HG03575 (cell line): ENCODE results near the gene OR10A6.

Source experiments
- ATAC-seq: cut with Tn5 transposase; IDR thresholded peaks from one replicate; pipeline ENCODE4 v1.9.1; 2021; ENCODE audit not compliant: unreplicated experiment, insufficient number of reproducible peaks, low FRiP score; ENCODE audit errors: extremely low read depth

The OR10A6 gene

DNA sequence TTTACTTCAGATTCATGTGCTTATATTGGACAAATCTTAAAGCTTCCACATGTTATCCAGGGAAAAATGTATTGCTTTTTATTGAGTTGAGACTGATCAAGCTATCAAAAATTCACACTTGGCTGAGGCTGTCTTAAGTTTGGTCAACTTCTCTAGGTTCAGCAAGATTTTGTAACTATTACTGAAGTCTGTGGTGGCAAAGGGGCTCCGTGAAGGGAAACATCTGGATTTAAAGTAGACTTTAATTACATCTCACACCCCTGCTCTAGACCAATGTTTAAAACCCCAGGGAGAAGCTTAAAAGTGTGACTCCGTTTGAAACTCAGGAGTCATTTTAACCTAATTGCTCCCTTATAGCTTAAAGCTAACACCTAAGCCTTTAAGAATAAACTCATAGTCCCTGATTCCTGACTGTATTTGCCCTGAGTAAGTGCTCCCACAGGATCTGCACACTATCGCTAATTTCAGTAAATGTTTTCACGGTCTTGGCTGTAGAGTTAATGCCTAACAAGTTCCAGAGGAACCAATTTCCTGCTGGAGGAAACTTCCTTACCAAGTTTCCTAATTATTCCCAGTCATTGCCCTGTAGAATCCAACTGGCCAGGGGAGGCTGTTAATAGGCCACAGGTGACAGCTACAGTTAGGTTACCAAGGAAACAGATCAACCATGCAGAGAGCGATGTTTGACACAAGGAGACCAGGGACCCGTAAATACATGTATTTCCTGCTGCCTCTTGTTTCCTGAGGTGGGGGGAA is 40.5 kb downstream of the OR10A6 start:
- peak; percentile 33 for ATAC-seq

DNA sequence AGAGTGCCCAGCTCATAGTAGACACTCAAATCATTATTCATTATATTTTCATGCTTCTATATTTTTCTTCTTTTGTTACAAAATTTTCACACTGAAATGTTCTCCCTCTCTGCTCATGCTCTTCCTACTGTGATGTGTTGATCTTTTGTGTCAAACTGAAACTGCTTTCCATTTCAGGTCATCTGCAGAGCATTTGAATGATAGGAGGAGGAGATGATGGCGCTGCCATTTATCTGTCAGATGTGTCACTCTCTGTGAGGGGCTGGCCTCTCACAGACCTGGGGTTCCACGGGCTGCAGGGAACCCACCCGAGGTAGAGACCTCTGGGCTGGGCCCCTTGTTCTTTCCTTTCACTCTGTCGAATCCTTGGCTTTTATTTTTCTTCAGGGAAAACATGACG is 41.1 kb downstream of the OR10A6 start:
- no peak for ATAC-seq

DNA sequence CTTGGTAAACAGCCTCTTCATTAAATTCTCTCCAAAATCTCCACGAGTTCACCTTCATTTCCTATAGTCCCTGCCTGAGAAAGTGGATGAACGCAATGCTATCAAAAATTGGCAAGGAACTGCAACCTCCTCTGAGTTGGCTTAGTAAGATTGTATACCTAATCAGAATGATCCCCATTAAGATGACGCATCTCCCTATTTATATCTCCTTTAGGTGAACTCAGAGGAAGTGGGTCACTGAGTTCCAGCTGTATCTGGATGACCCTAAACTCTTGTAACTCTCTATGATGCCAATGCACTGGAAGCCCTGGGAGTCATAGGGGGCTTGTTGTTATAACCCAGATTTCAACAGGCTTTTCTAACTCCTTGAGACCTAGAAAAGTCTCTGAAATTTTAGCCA is 48.2 kb downstream of the OR10A6 start:
- no peak for ATAC-seq
